VCaP (cell line): Measurements from ENCODE around the gene CCDC198.

Experiments
- H3K27ac ChIP-seq: fragments of 450-650 bp; 2 replicates; pipeline ENCODE4 v1.5.1; 2017
- CTCF ChIP-seq: fragments of 450-650 bp; conservative IDR thresholded peaks from 2 replicates; pipeline ENCODE4 v1.5.1; 2017; ENCODE audit warnings: mild to moderate bottlenecking, moderate library complexity

The CCDC198 gene, protein sequence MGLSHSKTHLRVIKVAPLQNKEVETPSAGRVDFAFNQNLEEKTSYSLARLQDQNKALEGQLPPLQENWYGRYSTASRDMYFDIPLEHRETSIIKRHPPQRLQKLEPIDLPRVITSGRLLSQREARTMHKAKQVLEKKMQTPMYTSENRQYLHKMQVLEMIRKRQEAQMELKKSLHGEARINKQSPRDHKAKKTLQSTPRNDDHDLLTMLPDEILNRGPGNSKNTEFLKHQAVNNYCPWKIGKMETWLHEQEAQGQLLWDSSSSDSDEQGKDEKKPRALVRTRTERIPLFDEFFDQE

GRCh38 chr14:57493467-57494181 is at the start of gene CCDC198:
Gene CCDC198 (minus strand): TSS chr14:57493857. CDS start chr14:57493715, 142 bp downstream.
- TF ChIP-seq CTCF = no peak
- H3K27ac ChIP-seq = no peak within 1 kb of the TSS

DNA sequence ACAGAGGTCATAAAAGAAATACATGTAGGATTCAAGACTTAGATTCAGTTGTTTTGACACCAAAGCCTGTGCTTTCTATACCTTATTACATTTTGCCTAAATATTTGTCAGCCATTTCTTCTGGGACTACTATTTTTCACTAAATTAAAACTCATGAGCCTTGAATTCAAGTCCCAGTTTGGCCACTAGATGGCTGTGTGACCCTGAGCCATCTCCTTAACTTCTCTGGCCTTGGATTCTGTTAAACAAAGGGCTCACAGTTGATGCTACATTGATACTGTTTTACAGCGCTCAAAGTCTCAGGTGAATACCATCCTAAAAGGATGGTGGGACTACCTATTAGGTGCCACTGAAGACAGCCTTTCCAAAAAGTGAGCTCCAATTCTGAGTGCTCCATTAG is 39.6 kb upstream of the CCDC198 start:
- peak; percentile 69 for TF ChIP-seq CTCF
- H3K27ac ChIP-seq = no peak overlapping the region

- no peak overlapping the region for H3K27ac ChIP-seq
These were observed 36.9 kb upstream of the CCDC198 start for GRCh38 chr14:57530571-57530970.

GRCh38 chr14:57526942-57527341 is 33.3 kb upstream of the CCDC198 start:
- no peak overlapping the region for H3K27ac ChIP-seq

More at GRCh38 chr14:57530571-57530970, 36.9 kb upstream of the CCDC198 start:
- TF ChIP-seq CTCF = no peak

DNA sequence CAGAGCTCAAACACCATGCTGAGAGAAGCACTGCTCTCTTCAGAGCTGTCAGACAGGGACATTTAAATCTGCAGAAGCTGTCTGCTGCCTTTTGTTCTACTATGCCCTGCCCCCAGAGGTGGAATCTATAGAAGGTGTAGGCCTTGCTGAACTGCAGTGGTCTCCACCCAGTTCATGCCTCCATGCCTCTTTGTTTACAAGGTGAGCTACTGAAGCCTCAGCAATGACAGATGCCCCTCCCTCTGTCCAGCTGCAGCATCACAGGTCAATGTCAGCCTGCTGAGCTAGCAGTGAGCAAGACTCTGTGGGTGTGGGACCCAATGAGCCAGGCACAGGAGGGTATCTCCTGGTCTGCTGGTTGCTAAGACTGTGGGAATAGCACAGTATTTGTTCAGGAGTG is 25.4 kb upstream of the CCDC198 start:
- no peak overlapping the region for H3K27ac ChIP-seq
- TF ChIP-seq CTCF = no peak

More at GRCh38 chr14:57526942-57527341, 33.3 kb upstream of the CCDC198 start:
- TF ChIP-seq CTCF = no peak

GRCh38 chr14:57512220-57512619 is 18.6 kb upstream of the CCDC198 start:
- H3K27ac ChIP-seq = no peak overlapping the region
- TF ChIP-seq CTCF = no peak

GRCh38 chr14:57508756-57509155 is 15.1 kb upstream of the CCDC198 start:
- H3K27ac ChIP-seq = no peak overlapping the region
- no peak for TF ChIP-seq CTCF
